ENCODE data around the gene PLXNA1.

GRCh38 chr3:126998728-126999127 is 15.8 kb downstream of the PLXNA1 start:
- no peak for TF ChIP-seq CTCF (conservative IDR thresholded peaks at IDR 0.05; ENCODE audit: low read length)
- no peak for TF ChIP-seq EZH2phosphoT487 (IDR thresholded peaks at IDR 0.05; ENCODE audit: borderline replicate concordance)

All from Loucy (cell line).